Loucy (cell line): ENCODE measurements around the gene KICS2.

Experiments used
- H2AFZ ChIP-seq: fragments of 200-600 bp; sonication (generic); 2 replicates; pipeline ENCODE4 v1.6.0; 2016; ENCODE audit warnings: antibody characterized with exemption, mild to moderate bottlenecking, low read length, moderate library complexity
- H3F3A ChIP-seq: fragments of 200-600 bp; 2 replicates; pipeline ENCODE4 v1.6.0; 2016; ENCODE audit warnings: antibody characterized with exemption, low read depth, mild to moderate bottlenecking
- H3K27me3 ChIP-seq: fragments of 200-600 bp; sonication (generic); 2 replicates; pipeline ENCODE4 v1.6.1; 2014; ENCODE audit warnings: low read length, mild to moderate bottlenecking; ENCODE audit not compliant: insufficient read depth, poor library complexity, severe bottlenecking
- H3K36me3 ChIP-seq: fragments of 200-600 bp; sonication (generic); 2 replicates; pipeline ENCODE4 v1.6.1; 2016; ENCODE audit warnings: low read length; ENCODE audit not compliant: insufficient read depth
- H3K4me1 ChIP-seq: fragments of 200-600 bp; sonication (generic); 2 replicates; pipeline ENCODE4 v1.5.1; 2014; ENCODE audit warnings: low read length, mild to moderate bottlenecking; ENCODE audit not compliant: insufficient read depth, poor library complexity, severe bottlenecking
- H3K4me2 ChIP-seq: fragments of 200-600 bp; sonication (generic); 2 replicates; pipeline ENCODE4 v1.6.0; 2014; ENCODE audit warnings: antibody characterized with exemption, low read length, low read depth, mild to moderate bottlenecking; ENCODE audit not compliant: poor library complexity, severe bottlenecking
- H3K4me3 ChIP-seq: fragments of 200-600 bp; sonication (generic); 2 replicates; pipeline ENCODE4 v1.5.1; 2014; ENCODE audit warnings: low read length, mild to moderate bottlenecking, mixed read lengths; ENCODE audit not compliant: poor library complexity, severe bottlenecking
- H3K79me2 ChIP-seq: fragments of 200-600 bp; sonication (generic); 2 replicates; pipeline ENCODE4 v1.6.1; 2014; ENCODE audit warnings: low read length; ENCODE audit not compliant: insufficient read depth
- H3K9ac ChIP-seq: fragments of 200-600 bp; sonication (generic); 2 replicates; pipeline ENCODE4 v1.6.0; 2014; ENCODE audit warnings: mild to moderate bottlenecking, low read depth, low read length, moderate library complexity; ENCODE audit not compliant: poor library complexity, severe bottlenecking
- H3K9me2 ChIP-seq: fragments of 200-600 bp; sonication (generic); replicated peaks from 2 replicates; pipeline ENCODE4 v1.6.1; 2016; ENCODE audit warnings: low read depth, low read length, mixed read lengths
- H3K9me3 ChIP-seq: fragments of 200-600 bp; sonication (generic); 2 replicates; pipeline ENCODE4 v1.6.1; 2014; ENCODE audit warnings: mild to moderate bottlenecking, antibody characterized with exemption, low read length, low read depth; ENCODE audit not compliant: insufficient read depth
- H4K20me1 ChIP-seq: fragments of 200-600 bp; sonication (generic); 2 replicates; pipeline ENCODE4 v1.6.0; 2014; ENCODE audit warnings: antibody characterized with exemption, low read length, mild to moderate bottlenecking; ENCODE audit not compliant: insufficient read depth, poor library complexity, severe bottlenecking
- CTCF ChIP-seq: fragments of 200-600 bp; sonication (generic); conservative IDR thresholded peaks from 2 replicates; pipeline ENCODE4 v1.5.1; 2014; ENCODE audit warnings: mild to moderate bottlenecking, antibody characterized with exemption, low read length
- EZH2phosphoT487 ChIP-seq: fragments of 200-600 bp; IDR thresholded peaks from 2 replicates; pipeline ENCODE4 v1.6.1; 2018; ENCODE audit warnings: antibody characterized with exemption, mild to moderate bottlenecking, moderate library complexity, borderline replicate concordance

KICS2 gene

GRCh38 chr12:64216239-64216638 lies 5.9 kb downstream of the KICS2 start:
- Histone ChIP-seq H3K9me2 (no peaks in the 10 kb centered on the region), H3K4me2 (no peak overlapping the region), H3F3A (no peaks in the 10 kb centered on the region), H3K9me3 (no peaks in the 10 kb centered on the region), H3K36me3 (no peaks in the 10 kb centered on the region), H3K79me2 (peaks cover 14% of the 10 kb centered on the region; the same call in 1 of the 2 replicates), H4K20me1 (peaks cover 1% of the 10 kb centered on the region), H3K27me3 (no peaks in the 10 kb centered on the region), H2AFZ (no peak overlapping the region), H3K4me3 (no peak overlapping the region), H3K9ac (no peak overlapping the region), H3K4me1 (peaks cover 27% of the 10 kb centered on the region)
- TF ChIP-seq EZH2phosphoT487 (no peak), CTCF (no peak)

GRCh38 chr12:64212119-64212746 lies 9.9 kb downstream of the KICS2 start:
- Histone ChIP-seq H3K9ac (no peak overlapping the region), H3K36me3 (no peaks in the 10 kb centered on the region), H3K9me3 (no peaks in the 10 kb centered on the region), H3K27me3 (no peaks in the 10 kb centered on the region), H2AFZ (no peak overlapping the region), H3F3A (no peaks in the 10 kb centered on the region), H3K4me3 (no peak overlapping the region), H3K79me2 (no peaks in the 10 kb centered on the region), H4K20me1 (no peaks in the 10 kb centered on the region), H3K4me2 (no peak overlapping the region), H3K9me2 (no peaks in the 10 kb centered on the region), H3K4me1 (no peaks in the 10 kb centered on the region)
- no peak for TF ChIP-seq CTCF

GRCh38 chr12:64207453-64207852 lies 14.6 kb downstream of the KICS2 start:
- Histone ChIP-seq H4K20me1 (no peaks in the 10 kb centered on the region), H3K79me2 (no peaks in the 10 kb centered on the region), H3K9me2 (no peaks in the 10 kb centered on the region), H3K27me3 (no peaks in the 10 kb centered on the region), H3K4me2 (no peak overlapping the region), H3K4me3 (no peak overlapping the region), H3K36me3 (no peaks in the 10 kb centered on the region), H2AFZ (no peak overlapping the region), H3K4me1 (no peaks in the 10 kb centered on the region), H3K9ac (no peak overlapping the region), H3K9me3 (no peaks in the 10 kb centered on the region), H3F3A (no peaks in the 10 kb centered on the region)
- TF ChIP-seq EZH2phosphoT487: no peak
- TF ChIP-seq CTCF: no peak
